PC-3 (cell line): ENCODE data around the gene SLC12A9. TPM values are rescaled to one million over a fixed set of nuclear protein-coding genes. Genes with fewer than 3 reads are reported as not detected.

Experiments
- ATAC-seq: fragments of 200-7000 bp; cut with Tn5 transposase; 2 replicates; pipeline ENCODE4 v1.9.1; 2020; ENCODE audit warnings: mild to moderate bottlenecking, moderate library complexity
- BruUV-seq: library from RNA; stranded (reverse); fragments of 400-500 nt; replicated peaks from 2 replicates; lab custom pipeline; 2021; lab: Mats Ljungman, UMichigan
- CTCF ChIA-PET: fragments of 300-600 bp; sonication (Branson Sonifier 250); formaldehyde crosslinking; loops from one replicate; lab custom pipeline; 2022; ENCODE audit warnings: antibody characterized with exemption; lab: Charles Lee
- POLR2A ChIA-PET: fragments of 300-600 bp; sonication (Branson Sonifier 250); formaldehyde crosslinking; loops from one replicate; lab custom pipeline; 2022; ENCODE audit warnings: antibody characterized with exemption; ENCODE audit not compliant: unreplicated experiment; lab: Charles Lee
- DNase-seq: peaks from one replicate; pipeline ENCODE4 v3.0.0-alpha.2; 2015
- H2AFZ ChIP-seq: fragments of 300-600 bp; sonication (generic); 2 replicates; pipeline ENCODE4 v1.6.0; 2016; ENCODE audit warnings: antibody characterized with exemption, low read length
- H3F3A ChIP-seq: fragments of 300-600 bp; sonication (generic); one replicate; pipeline ENCODE4 v1.6.0; 2017; ENCODE audit warnings: antibody characterized with exemption, low read length, control low read depth, mild to moderate bottlenecking; ENCODE audit not compliant: unreplicated experiment
- H3K27ac ChIP-seq: fragments of 300-600 bp; sonication (generic); 2 replicates; pipeline ENCODE4 v1.5.1; 2016; ENCODE audit warnings: mild to moderate bottlenecking, low read length
- H3K27me3 ChIP-seq: fragments of 300-600 bp; sonication (generic); 2 replicates; pipeline ENCODE4 v1.6.1; 2016; ENCODE audit warnings: low read length, mixed read lengths
- H3K36me3 ChIP-seq: fragments of 300-600 bp; sonication (generic); 2 replicates; pipeline ENCODE4 v1.6.1; 2016; ENCODE audit warnings: low read depth, mixed run types, low read length, mixed read lengths
- H3K4me1 ChIP-seq: fragments of 300-600 bp; sonication (generic); 2 replicates; pipeline ENCODE4 v1.5.1; 2016; ENCODE audit warnings: low read length; ENCODE audit not compliant: insufficient read depth
- H3K4me2 ChIP-seq: fragments of 300-600 bp; sonication (generic); 2 replicates; pipeline ENCODE4 v1.6.0; 2016; ENCODE audit warnings: low read length
- H3K4me3 ChIP-seq: fragments of 300-600 bp; sonication (generic); 2 replicates; pipeline ENCODE4 v1.5.1; 2016; ENCODE audit warnings: mild to moderate bottlenecking, low read length, mixed read lengths
- H3K79me2 ChIP-seq: fragments of 300-600 bp; sonication (generic); 2 replicates; pipeline ENCODE4 v1.6.1; 2017; ENCODE audit warnings: low read length, mixed read lengths
- H3K9ac ChIP-seq: fragments of 300-600 bp; sonication (generic); 2 replicates; pipeline ENCODE4 v1.6.0; 2016; ENCODE audit warnings: mild to moderate bottlenecking, low read length
- H3K9me2 ChIP-seq: fragments of 300-600 bp; sonication (generic); replicated peaks from 2 replicates; pipeline ENCODE4 v1.6.1; 2016; ENCODE audit warnings: mixed run types, low read length, mixed read lengths
- H3K9me3 ChIP-seq: fragments of 300-600 bp; sonication (generic); 2 replicates; pipeline ENCODE4 v1.6.1; 2016; ENCODE audit warnings: low read length, mixed read lengths
- H4K20me1 ChIP-seq: fragments of 300-600 bp; sonication (generic); 2 replicates; pipeline ENCODE4 v1.6.1; 2016; ENCODE audit warnings: low read length, mixed read lengths
- EZH2 ChIP-seq: fragments of 300-600 bp; sonication (generic); IDR thresholded peaks from one replicate; pipeline ENCODE4 v1.6.1; 2017; ENCODE audit warnings: antibody characterized with exemption, mild to moderate bottlenecking, low read length; ENCODE audit not compliant: unreplicated experiment
- EZH2phosphoT487 ChIP-seq: fragments of 300-600 bp; sonication (generic); IDR thresholded peaks from 2 replicates; pipeline ENCODE4 v1.6.1; 2018; ENCODE audit warnings: mild to moderate bottlenecking, antibody characterized with exemption, low read length, borderline replicate concordance
- intact Hi-C: fragments of 100-400 bp; cut with micrococcal nuclease; formaldehyde crosslinking; loops from 2 replicates; pipeline ENCODE4 v1.9.0; 2023
- total RNA-seq: library from RNA; depleted of rRNA; stranded (reverse); fragments of >200 nt; gene quantifications from 2 replicates; pipeline ENCODE4 v1.2.3, GENCODE V29; 2014
- TF ChIP-seq, protein P1 (sequence below): fragments of 300-600 bp; sonication (generic); conservative IDR thresholded peaks from 2 replicates; pipeline ENCODE4 v1.5.1; 2017; ENCODE audit warnings: antibody characterized with exemption, low read depth, mild to moderate bottlenecking, low read length

SLC12A9 gene
- total RNA-seq, 1 experiment from 2014 or later = 31.2 TPM

DNA sequence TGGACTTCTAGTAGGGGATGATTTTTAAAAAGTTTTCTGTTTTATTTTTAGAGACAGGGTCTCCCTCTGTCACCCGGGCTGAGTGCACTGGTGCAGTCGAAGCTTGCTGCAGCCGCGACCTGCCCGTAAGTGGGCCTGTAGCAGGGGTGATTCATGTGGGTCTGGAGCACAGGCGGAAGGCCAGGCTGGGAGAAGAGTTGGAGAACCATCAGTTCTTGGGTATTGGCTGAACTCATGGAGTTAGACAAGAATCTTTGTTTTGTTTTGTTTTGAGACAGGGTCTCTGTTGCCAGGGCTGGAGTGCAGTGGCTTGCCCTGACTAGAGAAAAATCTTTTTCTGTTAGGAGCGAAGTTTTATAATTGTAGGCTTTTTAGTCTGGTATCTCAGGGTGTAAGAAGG lies 28.1 kb downstream of the SLC12A9 start:
- Histone ChIP-seq H3K9ac (no peak overlapping the region), H3F3A (no peaks in the 10 kb centered on the region), H3K36me3 (peaks cover 70% of the 10 kb centered on the region), H3K4me1 (peaks cover 20% of the 10 kb centered on the region), H3K27ac (no peak overlapping the region), H3K27me3 (no peaks in the 10 kb centered on the region), H3K4me2 (no peak overlapping the region), H3K4me3 (no peak overlapping the region), H3K9me3 (no peaks in the 10 kb centered on the region), H4K20me1 (peaks cover 44% of the 10 kb centered on the region), H3K79me2 (peaks cover 64% of the 10 kb centered on the region), H2AFZ (no peak overlapping the region), H3K9me2 (no peaks in the 10 kb centered on the region)
- POLR2A ChIA-PET = no interaction called here
- no TSS peak for BruUV-seq
- CTCF ChIA-PET = no interaction called here
- TF ChIP-seq EZH2 = no peak
- TF ChIP-seq EZH2phosphoT487 = no peak
- TF ChIP-seq, protein P1, sequence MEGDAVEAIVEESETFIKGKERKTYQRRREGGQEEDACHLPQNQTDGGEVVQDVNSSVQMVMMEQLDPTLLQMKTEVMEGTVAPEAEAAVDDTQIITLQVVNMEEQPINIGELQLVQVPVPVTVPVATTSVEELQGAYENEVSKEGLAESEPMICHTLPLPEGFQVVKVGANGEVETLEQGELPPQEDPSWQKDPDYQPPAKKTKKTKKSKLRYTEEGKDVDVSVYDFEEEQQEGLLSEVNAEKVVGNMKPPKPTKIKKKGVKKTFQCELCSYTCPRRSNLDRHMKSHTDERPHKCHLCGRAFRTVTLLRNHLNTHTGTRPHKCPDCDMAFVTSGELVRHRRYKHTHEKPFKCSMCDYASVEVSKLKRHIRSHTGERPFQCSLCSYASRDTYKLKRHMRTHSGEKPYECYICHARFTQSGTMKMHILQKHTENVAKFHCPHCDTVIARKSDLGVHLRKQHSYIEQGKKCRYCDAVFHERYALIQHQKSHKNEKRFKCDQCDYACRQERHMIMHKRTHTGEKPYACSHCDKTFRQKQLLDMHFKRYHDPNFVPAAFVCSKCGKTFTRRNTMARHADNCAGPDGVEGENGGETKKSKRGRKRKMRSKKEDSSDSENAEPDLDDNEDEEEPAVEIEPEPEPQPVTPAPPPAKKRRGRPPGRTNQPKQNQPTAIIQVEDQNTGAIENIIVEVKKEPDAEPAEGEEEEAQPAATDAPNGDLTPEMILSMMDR = no peak
- ATAC-seq (no peak), DNase-seq (no peak)
- intact Hi-C loops = no loop called here

GRCh38 chr7:100881136-100881535 lies 28.6 kb downstream of the SLC12A9 start:
- DNase-seq = no peak
- Histone ChIP-seq H3K36me3 (peaks cover 75% of the 10 kb centered on the region), H3K27me3 (no peaks in the 10 kb centered on the region), H2AFZ (no peak overlapping the region), H3K4me2 (no peak overlapping the region), H3K9ac (no peak overlapping the region), H3K9me3 (no peaks in the 10 kb centered on the region), H3K4me1 (peaks cover 20% of the 10 kb centered on the region), H4K20me1 (peaks cover 39% of the 10 kb centered on the region), H3F3A (no peaks in the 10 kb centered on the region), H3K9me2 (no peaks in the 10 kb centered on the region), H3K79me2 (peaks cover 59% of the 10 kb centered on the region), H3K27ac (no peak overlapping the region), H3K4me3 (no peak overlapping the region)
- TF ChIP-seq EZH2 (no peak), EZH2phosphoT487 (no peak)
- TF ChIP-seq, protein P1 = no peak
- CTCF ChIA-PET = no interaction called here
- ATAC-seq = no peak
- intact Hi-C loops = no loop called here
- BruUV-seq = no TSS peak
- POLR2A ChIA-PET = no interaction called here

GRCh38 chr7:100882201-100882600 lies 29.7 kb downstream of the SLC12A9 start:
- no peak overlapping the region for H3K27ac ChIP-seq

More at GRCh38 chr7:100882201-100882600, 29.7 kb downstream of the SLC12A9 start:
- DNase-seq (no peak), ATAC-seq (no peak)
- no peaks in the 10 kb centered on the region for H3K9me2 ChIP-seq
- no peaks in the 10 kb centered on the region for H3F3A ChIP-seq
- peaks cover 30% of the 10 kb centered on the region for H4K20me1 ChIP-seq
- H3K79me2 ChIP-seq = peaks cover 59% of the 10 kb centered on the region
- intact Hi-C loops = no loop called here
- H3K4me2 ChIP-seq = no peak overlapping the region
- peaks cover 78% of the 10 kb centered on the region for H3K36me3 ChIP-seq
- H2AFZ ChIP-seq = no peak overlapping the region
- no peaks in the 10 kb centered on the region for H3K9me3 ChIP-seq
- H3K4me3 ChIP-seq = no peak overlapping the region
- no TSS peak for BruUV-seq
- H3K27me3 ChIP-seq = no peaks in the 10 kb centered on the region
- ChIA-PET POLR2A (no interaction called here), CTCF (no interaction called here)
- no peak overlapping the region for H3K9ac ChIP-seq
- peaks cover 12% of the 10 kb centered on the region; the same call in 1 of the 2 replicates for H3K4me1 ChIP-seq
- TF ChIP-seq, protein P1 = no peak
- TF ChIP-seq EZH2phosphoT487 = no peak
- TF ChIP-seq EZH2 = no peak
